ENCODE data around the gene SHF. TPM values are rescaled to one million over a fixed set of nuclear protein-coding genes. Genes with fewer than 3 reads are reported as not detected.

Gene SHF
- total and polyA plus RNA-seq, 2 of the 8 experiments (the other 6 are each of a cell fraction or from before 2014, with no cell fraction given), result 13.1 to 26.7 TPM

DNA sequence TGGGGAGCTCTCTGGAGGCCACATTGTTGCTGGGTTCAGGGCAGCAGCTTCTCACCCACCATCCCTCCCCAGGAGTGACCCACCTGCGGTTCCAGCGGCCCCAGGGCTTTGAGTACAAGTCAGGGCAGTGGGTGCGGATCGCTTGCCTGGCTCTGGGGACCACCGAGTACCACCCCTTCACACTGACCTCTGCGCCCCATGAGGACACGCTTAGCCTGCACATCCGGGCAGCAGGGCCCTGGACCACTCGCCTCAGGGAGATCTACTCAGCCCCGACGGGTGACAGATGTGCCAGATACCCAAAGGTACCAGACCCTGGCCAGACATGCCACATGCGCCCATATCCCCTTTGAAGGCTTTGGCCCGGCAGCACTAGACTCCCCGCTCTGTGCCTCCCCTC is 26.1 kb downstream of the SHF start (continued):
- no peak for TF ChIP-seq JUN (IDR thresholded peaks at IDR 0.05; ENCODE audit: low read depth, low read length)
